Ecto neural progenitor cell (in vitro differentiated cells): ENCODE measurements around the gene EZR.
A peak's percentile ranks its signal among the peaks of the same experiment; 100 is the strongest.

Experiments used
- DNase-seq: peaks from one replicate; pipeline ENCODE4 v3.0.0-alpha.2; 2018; ENCODE audit warnings: low spot score

The EZR gene

GRCh38 chr6:158760618-158761250 lies 58.4 kb downstream of the EZR start:
- DNase-seq, result no peak

- no peak for DNase-seq
These were observed 59.1 kb downstream of the EZR start for GRCh38 chr6:158759966-158760617.

DNA sequence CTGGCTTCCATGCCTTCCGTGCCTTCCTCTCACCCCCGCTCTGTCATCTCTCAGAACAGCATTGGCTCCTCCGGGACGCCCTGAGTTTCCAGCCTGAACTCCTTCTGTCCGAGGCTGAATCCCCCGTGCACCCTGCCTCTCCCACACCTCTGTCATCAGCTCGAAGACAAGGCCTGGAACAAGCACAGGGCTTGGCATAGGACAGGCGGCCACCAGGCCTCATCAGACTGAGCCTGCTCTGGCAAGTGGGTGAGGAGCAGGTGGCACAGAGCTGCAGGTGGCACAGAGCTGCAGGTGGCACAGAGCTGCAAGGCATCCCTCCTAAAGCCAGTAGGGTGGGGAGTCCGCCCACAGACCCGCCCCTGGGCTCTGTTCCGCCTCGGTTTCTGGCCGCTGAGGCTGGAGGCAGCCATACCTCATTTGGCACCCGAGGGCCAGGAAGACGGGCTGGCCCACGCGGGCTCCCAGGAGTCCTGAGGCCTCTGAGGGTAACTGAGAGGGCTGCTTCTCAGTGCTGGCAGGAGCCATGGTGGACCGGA lies 60.2 kb downstream of the EZR start:
- DNase-seq, result peak; percentile 46

DNA sequence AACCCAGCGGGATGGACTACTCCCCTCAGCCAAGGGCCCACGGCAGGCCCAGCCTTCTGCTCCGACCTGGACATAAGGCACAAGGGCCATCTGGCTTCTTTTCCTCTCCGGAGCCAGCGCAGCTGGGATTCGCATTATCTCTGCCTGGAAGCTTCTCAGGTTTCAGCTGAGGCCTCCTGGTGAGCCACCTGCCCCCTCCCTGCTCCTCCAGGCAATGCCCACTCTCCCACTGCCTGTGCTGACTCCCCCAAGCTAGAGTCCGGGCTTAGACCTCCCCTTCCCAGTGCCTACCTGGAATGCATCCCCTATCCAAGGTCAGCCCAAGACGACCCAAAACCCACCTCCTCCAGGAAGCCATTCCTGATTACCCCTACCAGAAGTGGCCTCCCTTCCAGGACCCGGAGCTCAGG lies 60.7 kb downstream of the EZR start:
- DNase-seq, result peak; percentile 58

DNA sequence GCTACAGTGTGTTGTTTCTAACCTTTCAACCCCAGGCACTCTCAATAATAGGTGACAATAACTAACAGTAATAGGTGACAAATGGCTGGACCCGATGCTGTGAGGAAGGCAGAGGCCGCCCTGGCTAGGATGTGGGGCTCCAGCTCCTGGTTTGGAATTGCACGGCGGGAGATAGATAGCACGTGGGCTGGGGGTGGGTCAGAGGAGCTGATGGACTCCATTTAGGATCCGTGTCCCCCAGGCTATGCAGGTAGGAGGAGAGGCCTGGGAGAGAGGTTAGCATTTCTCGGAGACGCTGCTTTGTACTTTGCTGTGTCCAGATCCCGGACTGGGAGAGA lies 61.4 kb downstream of the EZR start:
- DNase-seq, result peak; percentile 43

DNA sequence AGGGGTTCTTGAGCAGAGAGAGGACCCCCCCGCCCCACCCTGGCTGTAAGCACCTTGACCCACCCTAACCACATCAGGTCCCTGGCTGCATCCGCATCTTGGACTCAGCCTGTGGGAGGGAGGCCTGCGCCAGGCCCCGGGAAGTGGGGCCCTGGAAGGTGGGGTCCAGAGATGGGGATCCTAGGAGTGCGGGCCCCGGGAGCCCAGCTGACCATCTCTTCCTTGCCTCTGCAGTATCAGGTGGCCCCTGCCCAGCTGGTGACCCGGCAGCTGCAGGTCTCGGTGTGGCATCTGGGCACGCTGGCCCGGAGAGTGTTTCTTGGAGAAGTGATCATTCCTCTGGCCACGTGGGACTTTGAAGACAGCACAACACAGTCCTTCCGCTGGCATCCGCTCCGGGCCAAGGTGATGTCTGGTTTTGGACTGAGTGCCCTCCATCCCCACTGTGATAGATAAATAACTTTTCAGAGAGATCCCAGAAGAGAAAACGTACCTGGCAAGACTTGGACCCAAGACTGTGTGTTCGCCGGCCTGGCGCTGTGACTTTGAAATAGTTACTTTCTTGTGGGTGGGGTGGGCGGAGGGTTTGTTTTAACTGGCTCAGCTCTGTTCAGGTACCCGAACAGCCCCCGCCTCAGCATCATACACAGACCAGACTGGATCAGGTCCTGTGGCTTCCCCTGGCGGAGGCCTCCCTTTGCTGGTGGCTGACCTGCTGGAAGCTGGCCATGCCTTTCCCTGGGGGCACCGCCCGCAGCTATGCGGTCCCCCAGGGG lies 62.0 kb downstream of the EZR start:
- peak; percentile 43 for DNase-seq

DNA sequence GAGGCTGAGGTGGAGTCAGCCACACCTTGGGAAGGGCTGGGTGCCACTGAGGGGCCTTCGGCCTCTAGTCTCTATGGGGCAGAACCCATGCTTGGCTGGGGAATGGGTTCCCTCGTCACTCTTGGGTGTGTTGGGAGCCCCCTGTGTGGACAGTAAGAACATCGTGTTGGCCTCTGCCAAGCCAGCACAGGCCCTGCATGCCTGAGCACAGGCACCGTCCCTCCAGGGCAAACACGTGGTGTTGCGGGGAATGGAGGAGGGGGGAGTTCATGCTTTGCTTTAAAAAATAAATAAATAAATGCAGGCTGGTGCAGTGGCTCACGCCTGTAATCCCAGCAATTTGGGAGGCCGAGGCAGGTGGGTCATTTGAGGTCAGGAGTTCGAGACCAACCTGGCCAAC lies 63.0 kb downstream of the EZR start:
- no peak for DNase-seq

- no peak for DNase-seq
These were observed 63.5 kb downstream of the EZR start for GRCh38 chr6:158755636-158756035.

DNA sequence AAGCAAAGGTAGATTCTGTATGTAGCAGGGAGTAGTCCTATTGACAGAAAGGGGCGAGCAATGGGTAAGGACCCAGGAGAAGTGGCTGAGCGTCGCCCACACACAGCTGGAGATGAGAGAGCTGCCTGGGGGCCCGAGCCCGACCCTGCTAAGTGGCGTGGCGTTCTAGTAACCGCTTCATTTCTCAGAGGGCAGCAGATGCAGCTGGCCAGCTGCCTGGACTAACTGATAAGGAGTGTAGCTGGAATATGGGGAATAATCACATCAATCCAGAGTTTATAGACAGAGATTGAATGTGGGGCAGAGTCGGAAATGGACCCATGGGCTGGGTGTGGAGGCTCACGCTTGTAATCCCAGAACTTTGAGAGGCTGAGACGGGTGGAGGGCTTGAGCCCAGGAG lies 64.4 kb downstream of the EZR start:
- DNase-seq, result no peak

GRCh38 chr6:158753811-158754210 lies 65.4 kb downstream of the EZR start:
- DNase-seq, result no peak

DNA sequence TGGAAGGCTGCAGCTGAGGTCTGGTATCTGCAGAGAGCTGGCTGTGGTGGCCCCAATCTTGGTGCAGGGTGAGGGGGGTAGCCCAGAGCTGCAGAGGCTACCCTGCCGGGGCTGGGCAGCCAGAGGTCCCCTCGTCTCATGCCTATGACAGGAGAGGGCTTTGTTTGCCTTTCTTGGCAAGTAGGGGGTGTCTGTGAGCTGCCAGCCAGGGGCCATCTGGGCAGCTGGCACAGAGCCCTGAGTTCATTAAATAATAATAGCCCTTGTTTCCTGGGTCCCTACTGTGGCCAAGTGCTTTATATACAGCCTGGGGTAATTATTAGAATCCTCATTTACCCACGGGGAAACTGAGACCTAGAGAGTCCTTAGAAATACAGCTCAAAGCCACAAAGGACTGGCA lies 66.6 kb downstream of the EZR start:
- DNase-seq, result no peak

- no peak for DNase-seq
These were observed 67.2 kb downstream of the EZR start for GRCh38 chr6:158751921-158752320.

DNA sequence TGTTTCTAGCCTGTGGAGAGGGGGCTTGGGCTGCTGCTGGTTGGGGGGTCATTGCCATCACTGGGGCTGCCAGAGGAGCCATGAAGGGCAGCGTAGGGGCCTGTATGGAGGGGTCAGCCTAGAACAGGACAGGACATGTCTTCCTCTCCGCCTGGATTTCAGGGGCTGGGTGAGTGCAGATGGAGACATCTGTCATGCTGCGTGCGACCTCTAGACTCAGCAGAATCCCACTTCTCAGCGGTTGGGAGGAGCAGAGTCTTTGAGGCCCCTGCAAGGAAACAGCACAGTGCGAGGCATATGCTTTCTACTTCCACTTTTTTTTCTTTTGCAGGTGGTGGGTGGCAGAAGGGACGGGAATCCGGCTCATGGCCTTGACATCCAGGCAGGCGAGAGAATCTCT lies 67.9 kb downstream of the EZR start:
- no peak for DNase-seq

GRCh38 chr6:158744986-158745430 lies 74.2 kb downstream of the EZR start:
- no peak for DNase-seq

- DNase-seq, result no peak
These were observed 76.0 kb downstream of the EZR start for GRCh38 chr6:158743033-158743651.

GRCh38 chr6:158739673-158740072 lies 79.5 kb downstream of the EZR start:
- no peak for DNase-seq

- DNase-seq, result no peak
These were observed 81.2 kb downstream of the EZR start for GRCh38 chr6:158737710-158738615.

DNA sequence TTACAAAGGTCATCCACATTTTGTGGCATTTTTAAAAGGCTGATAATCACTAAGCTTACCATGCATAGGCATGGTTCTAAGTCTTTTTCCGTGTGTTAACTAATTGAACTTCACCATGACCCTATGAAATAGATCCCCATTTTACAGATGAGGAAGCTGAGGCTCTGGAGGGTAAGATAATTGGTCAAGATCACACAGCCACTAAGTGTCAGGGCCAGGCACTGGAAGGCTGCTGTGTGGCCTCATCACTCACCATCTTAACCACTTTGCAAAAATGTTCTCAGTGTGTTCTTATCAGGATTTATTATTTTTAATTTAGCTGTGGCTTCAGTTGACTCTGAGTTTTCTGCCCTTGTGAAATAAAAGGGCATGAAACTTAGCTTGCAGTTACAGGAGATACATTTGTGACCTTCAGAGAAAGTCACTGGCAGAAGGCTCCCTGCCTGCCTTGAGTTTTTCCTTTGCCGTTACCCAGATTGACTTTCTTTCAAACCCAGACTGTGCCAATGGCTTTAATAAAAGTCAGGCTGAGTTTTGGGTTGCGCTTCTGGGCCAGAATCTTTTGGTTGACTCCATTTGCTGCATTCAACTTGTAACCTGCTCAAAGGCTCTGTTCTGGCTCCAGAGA lies 82.0 kb downstream of the EZR start:
- no peak for DNase-seq

- no peak for DNase-seq
These were observed 84.2 kb downstream of the EZR start for GRCh38 chr6:158735009-158735408.

- DNase-seq, result peak; percentile 65
These were observed 88.6 kb downstream of the EZR start for GRCh38 chr6:158730541-158730907.

DNA sequence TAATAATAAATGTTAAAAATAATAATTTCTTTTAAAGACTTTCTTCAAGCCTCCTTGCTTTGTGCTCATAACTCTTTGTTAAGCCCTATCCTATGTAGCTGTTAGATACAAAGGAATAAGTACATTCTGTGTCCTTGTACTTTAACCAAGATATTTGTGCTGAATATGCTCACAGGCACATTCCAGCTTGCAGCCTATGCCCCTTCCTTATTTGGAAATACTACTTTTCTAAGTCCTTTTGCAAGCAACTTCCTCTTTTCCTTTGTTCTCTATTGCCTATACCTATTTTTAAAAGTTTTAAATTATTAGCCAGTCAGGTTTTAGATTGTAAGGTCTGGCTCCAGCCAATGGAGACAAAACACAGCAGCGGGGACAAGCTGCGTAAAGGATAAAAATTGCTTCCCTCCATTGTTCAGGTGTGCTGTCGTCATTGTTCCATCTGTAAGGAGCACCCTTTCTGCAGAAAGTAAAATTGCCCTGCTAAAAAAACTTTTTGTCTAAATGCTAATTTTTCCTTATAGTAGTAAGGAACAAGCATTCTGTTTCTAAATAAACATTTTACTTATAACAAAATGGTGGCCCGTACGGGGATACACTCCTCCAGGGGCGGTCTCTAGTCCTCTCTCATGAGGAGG lies 89.1 kb downstream of the EZR start:
- no peak for DNase-seq
